MV-4-11 (cell line): ENCODE data around the gene PERCC1.
"Not testable (repeated sequence)": the region's sequence is repeated elsewhere in the genome, so short reads cannot be mapped to it uniquely, and the experiment has no call there.

Experiments
- DNase-seq: peaks from one replicate; lab custom pipeline; 2025; lab: John Stamatoyannopoulos, UW

PERCC1 gene

GRCh38 chr16:1469141-1469540 lies 38.3 kb downstream of the PERCC1 start:
- not testable (repeated sequence) for DNase-seq

- peak; percentile 94 for DNase-seq
Measured at GRCh38 chr16:1469693-1470201, 38.9 kb downstream of the PERCC1 start.

GRCh38 chr16:1470481-1471251 lies 39.8 kb downstream of the PERCC1 start:
- peak; percentile 90 for DNase-seq

- peak; percentile 31 for DNase-seq
Measured at GRCh38 chr16:1471569-1472194, 40.8 kb downstream of the PERCC1 start.

GRCh38 chr16:1472974-1473373 lies 42.1 kb downstream of the PERCC1 start:
- no peak for DNase-seq

GRCh38 chr16:1474082-1474795 lies 43.4 kb downstream of the PERCC1 start:
- no peak for DNase-seq

GRCh38 chr16:1474796-1475551 lies 44.1 kb downstream of the PERCC1 start, which contains the start of gene CLCN7:
Gene CLCN7, minus strand, starts transcription at chr16:1475028. Its CDS starts 54 bp downstream, at chr16:1474974.
- peak; percentile 67 for DNase-seq

- DNase-seq = no peak
Measured at GRCh38 chr16:1475552-1476114, 44.8 kb downstream of the PERCC1 start.

GRCh38 chr16:1477033-1477432 lies 46.2 kb downstream of the PERCC1 start:
- DNase-seq = no peak

GRCh38 chr16:1478937-1479336 lies 48.1 kb downstream of the PERCC1 start:
- not testable (repeated sequence) for DNase-seq

- no peak for DNase-seq
Measured at GRCh38 chr16:1481906-1482835, 51.3 kb downstream of the PERCC1 start.
